ENCODE results near the gene ANKS1A.
"Not testable (repeated sequence)": the region's sequence is repeated elsewhere in the genome, so short reads cannot be mapped to it uniquely, and the experiment has no call there.

ANKS1A gene

GRCh38 chr6:34888874-34889555 is at the start of gene ANKS1A:
TSS of gene ANKS1A (plus strand) at chr6:34889255. CDS start at chr6:34889403, 148 bp downstream.
- peak; percentile 28 for DNase-seq

- no peak for DNase-seq
Observed at GRCh38 chr6:34839666-34840352, 49.2 kb upstream of the ANKS1A start.

- not testable (repeated sequence) for DNase-seq
Observed at GRCh38 chr6:34849066-34849465, 40.0 kb upstream of the ANKS1A start.

GRCh38 chr6:34851361-34851760 is 37.7 kb upstream of the ANKS1A start:
- DNase-seq: no peak

- DNase-seq: no peak
Observed at GRCh38 chr6:34852406-34853085, 36.5 kb upstream of the ANKS1A start.

- no peak for DNase-seq
Observed at GRCh38 chr6:34855463-34855862, 33.6 kb upstream of the ANKS1A start.

GRCh38 chr6:34858681-34859080 is 30.4 kb upstream of the ANKS1A start:
- no peak for DNase-seq

GRCh38 chr6:34859951-34860350 is 29.1 kb upstream of the ANKS1A start:
- DNase-seq: no peak

- DNase-seq: no peak
Observed at GRCh38 chr6:34860776-34861175, 28.3 kb upstream of the ANKS1A start.

GRCh38 chr6:34864007-34864406 is 25.0 kb upstream of the ANKS1A start:
- DNase-seq: no peak

GRCh38 chr6:34865107-34865506 is 23.9 kb upstream of the ANKS1A start:
- no peak for DNase-seq

GRCh38 chr6:34866509-34866908 is 22.5 kb upstream of the ANKS1A start:
- peak; percentile 40 for DNase-seq

- no peak for DNase-seq
Observed at GRCh38 chr6:34867484-34867883, 21.6 kb upstream of the ANKS1A start.

- no peak for DNase-seq
Observed at GRCh38 chr6:34871853-34872252, 17.2 kb upstream of the ANKS1A start.

- DNase-seq: no peak
Observed at GRCh38 chr6:34872332-34872731, 16.7 kb upstream of the ANKS1A start.

- no peak for DNase-seq
Observed at GRCh38 chr6:34875292-34876213, 13.5 kb upstream of the ANKS1A start.

GRCh38 chr6:34876472-34876871 is 12.6 kb upstream of the ANKS1A start:
- no peak for DNase-seq

GRCh38 chr6:34877259-34877658 is 11.8 kb upstream of the ANKS1A start:
- DNase-seq: no peak

- no peak for DNase-seq
Observed at GRCh38 chr6:34877869-34878485, 11.1 kb upstream of the ANKS1A start.

GRCh38 chr6:34884073-34884472 is 5.0 kb upstream of the ANKS1A start:
- not testable (repeated sequence) for DNase-seq

GRCh38 chr6:34884996-34885395 is 4.1 kb upstream of the ANKS1A start:
- DNase-seq: no peak

GRCh38 chr6:34885837-34886236 is 3.2 kb upstream of the ANKS1A start:
- DNase-seq: not testable (repeated sequence)

Measured in MV-4-11 (cell line).